Renal cortex interstitium (tissue), 11 donors: ENCODE measurements around the gene FANCC. TPM values are rescaled to one million over a fixed set of nuclear protein-coding genes. Genes with fewer than 3 reads are reported as not detected.

Source experiments
- DNase-seq, 11 donors: peaks; one replicate each; pipeline ENCODE4 v3.0.0-alpha.2; 2013; ENCODE audit warnings: low read depth in 9 of 11, low spot score in 4 of 11; ENCODE audit errors: extremely low read depth in 1 of 11
- polyA plus RNA-seq, 3 donors: library from polyadenylated mRNA; unstranded; fragments of 120-200 nt; gene quantifications; one replicate each; pipeline ENCODE4 v1.2.1, GENCODE V29; 2013; ENCODE audit not compliant: insufficient read length in 3 of 3

FANCC gene
- polyA plus RNA-seq, 3 donors = 21.4 to 24.4 (median 23.9) TPM

DNA sequence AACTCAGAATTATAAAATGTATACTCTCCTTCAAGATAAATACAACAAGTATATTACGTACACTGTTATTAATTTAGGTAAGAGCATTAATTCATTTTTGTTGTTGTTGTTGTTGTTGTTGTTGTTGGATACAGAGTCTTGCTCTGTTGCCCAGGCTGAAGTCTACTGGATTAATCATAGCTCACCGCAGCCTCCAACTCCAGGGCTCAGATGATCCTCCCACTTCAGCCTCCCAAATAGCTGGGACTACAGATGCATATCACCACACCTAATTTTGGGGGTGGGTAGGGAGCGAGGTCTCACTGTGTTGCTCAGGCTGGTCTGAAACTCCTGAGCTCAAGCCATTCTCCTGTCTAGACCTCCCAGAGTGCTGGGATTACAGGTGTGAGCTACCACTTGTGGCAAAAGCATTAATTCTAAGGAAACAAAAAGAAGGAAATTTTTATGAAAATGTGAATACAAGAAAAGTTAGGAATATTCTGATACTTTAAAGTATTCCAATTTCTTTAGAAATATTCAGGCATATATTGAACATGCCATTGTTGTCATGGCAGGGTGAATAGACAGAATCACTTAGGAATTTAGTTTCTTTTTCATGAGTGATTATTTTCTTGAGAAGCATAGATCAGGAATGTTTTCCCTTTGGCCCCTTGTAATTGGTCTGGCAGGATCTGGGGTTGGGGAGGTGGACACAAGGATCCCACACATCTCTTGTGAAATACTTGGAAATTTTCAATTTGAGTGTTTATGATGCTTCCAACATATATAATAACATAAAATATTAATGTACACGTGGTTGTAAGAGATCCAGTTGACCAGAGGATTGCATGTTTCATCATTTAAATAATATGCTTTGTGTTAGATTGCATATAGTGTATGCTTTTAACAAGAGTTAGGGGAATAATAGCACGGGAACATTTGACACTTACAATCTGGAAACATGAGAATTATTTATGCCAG, 263.6 kb downstream of the FANCC start:
- no peak for DNase-seq

DNA sequence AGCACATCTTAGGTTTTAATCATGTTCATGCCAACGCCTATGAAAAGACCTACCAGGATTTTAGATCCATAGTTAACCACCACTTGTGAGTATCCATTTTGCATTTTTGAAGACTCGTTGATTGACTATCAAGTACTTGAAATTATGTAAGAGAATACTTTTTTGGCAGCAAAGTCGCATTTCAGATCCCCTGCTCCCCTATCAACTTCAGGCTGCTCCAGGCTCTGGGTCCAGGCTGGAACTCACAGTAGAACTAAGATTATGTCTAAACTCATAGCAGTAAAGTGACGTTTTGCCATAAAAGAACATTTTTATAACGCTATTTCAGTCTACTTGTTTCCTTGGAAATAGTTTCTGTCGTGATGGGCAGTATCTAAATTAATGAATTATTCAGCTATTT, 267.7 kb downstream of the FANCC start:
- no peak for DNase-seq

Other genes starting within 250 kb of the FANCC start
- gene PTCH1, start 199.3 kb upstream of the FANCC start, polyA plus RNA-seq = 10 to 100 TPM; 26.5 to 38.8 (median 29.2) TPM